Measurements from ENCODE around the gene PPP1R14D.

PPP1R14D gene

DNA sequence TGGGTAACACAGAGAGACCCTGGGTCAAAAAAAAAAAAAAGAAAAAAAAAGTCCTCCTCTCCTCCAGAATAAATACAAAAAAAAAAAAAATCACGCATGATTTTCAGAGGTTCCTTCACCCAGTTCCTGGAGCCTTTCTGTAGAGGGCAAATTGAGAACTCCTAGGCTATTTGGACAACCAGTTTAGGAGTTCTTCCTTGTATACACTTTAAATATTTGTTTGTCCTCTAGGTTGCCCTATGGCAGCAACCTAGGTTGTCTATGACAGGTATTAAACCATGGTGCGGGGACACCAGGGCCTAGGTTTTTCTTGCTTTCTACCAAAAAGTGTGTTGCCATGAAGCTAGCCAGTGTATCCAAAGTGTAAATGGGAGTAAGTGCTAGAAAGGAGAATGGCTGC, 25.4 kb downstream of the PPP1R14D start:
- peaks cover 22% of the 10 kb centered on the region; the same call in 1 of the 2 replicates for H3K79me2 ChIP-seq (ENCODE audit: insufficient read depth, low read length)
- H2AFZ ChIP-seq (ENCODE audit: low read length), result no peak overlapping the region

GRCh38 chr15:40799523-40799922, 29.0 kb downstream of the PPP1R14D start:
- H3F3A ChIP-seq (ENCODE audit: low read depth), result no peaks in the 10 kb centered on the region
- no peaks in the 10 kb centered on the region for H3K4me1 ChIP-seq (ENCODE audit: insufficient read depth, low read length, poor library complexity, severe bottlenecking)
- TF ChIP-seq EZH2phosphoT487 (IDR thresholded peaks at IDR 0.05; ENCODE audit: borderline replicate concordance), result no peak
- TF ChIP-seq, protein P1, sequence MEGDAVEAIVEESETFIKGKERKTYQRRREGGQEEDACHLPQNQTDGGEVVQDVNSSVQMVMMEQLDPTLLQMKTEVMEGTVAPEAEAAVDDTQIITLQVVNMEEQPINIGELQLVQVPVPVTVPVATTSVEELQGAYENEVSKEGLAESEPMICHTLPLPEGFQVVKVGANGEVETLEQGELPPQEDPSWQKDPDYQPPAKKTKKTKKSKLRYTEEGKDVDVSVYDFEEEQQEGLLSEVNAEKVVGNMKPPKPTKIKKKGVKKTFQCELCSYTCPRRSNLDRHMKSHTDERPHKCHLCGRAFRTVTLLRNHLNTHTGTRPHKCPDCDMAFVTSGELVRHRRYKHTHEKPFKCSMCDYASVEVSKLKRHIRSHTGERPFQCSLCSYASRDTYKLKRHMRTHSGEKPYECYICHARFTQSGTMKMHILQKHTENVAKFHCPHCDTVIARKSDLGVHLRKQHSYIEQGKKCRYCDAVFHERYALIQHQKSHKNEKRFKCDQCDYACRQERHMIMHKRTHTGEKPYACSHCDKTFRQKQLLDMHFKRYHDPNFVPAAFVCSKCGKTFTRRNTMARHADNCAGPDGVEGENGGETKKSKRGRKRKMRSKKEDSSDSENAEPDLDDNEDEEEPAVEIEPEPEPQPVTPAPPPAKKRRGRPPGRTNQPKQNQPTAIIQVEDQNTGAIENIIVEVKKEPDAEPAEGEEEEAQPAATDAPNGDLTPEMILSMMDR (conservative IDR thresholded peaks at IDR 0.05; ENCODE audit: low read length), result no peak
- H3K4me3 ChIP-seq (ENCODE audit: low read length, poor library complexity, severe bottlenecking), result no peak overlapping the region
- no peaks in the 10 kb centered on the region for H3K36me3 ChIP-seq (ENCODE audit: insufficient read depth, low read length)
- H2AFZ ChIP-seq (ENCODE audit: low read length), result no peak overlapping the region
- no peaks in the 10 kb centered on the region for H3K9me2 ChIP-seq (replicated peaks; ENCODE audit: low read depth, low read length)
- H3K4me2 ChIP-seq (ENCODE audit: low read depth, low read length, poor library complexity, severe bottlenecking), result no peak overlapping the region
- peaks cover 7% of the 10 kb centered on the region; the same call in 1 of the 2 replicates for H3K79me2 ChIP-seq (ENCODE audit: insufficient read depth, low read length)
- H4K20me1 ChIP-seq (ENCODE audit: insufficient read depth, low read length, poor library complexity, severe bottlenecking), result no peaks in the 10 kb centered on the region
- no peak overlapping the region for H3K9ac ChIP-seq (ENCODE audit: low read depth, low read length, poor library complexity, severe bottlenecking)
- H3K27me3 ChIP-seq (ENCODE audit: insufficient read depth, low read length, poor library complexity, severe bottlenecking), result no peaks in the 10 kb centered on the region
- H3K9me3 ChIP-seq (ENCODE audit: insufficient read depth, low read depth, low read length), result no peaks in the 10 kb centered on the region

More for the DNA sequence above, 25.4 kb downstream of the PPP1R14D start:
- TF ChIP-seq EZH2phosphoT487 (IDR thresholded peaks at IDR 0.05; ENCODE audit: borderline replicate concordance), result no peak
- TF ChIP-seq, protein P1 (conservative IDR thresholded peaks at IDR 0.05; ENCODE audit: low read length), result no peak
- no peaks in the 10 kb centered on the region for H3K9me2 ChIP-seq (replicated peaks; ENCODE audit: low read depth, low read length)
- no peak overlapping the region for H3K4me2 ChIP-seq (ENCODE audit: low read depth, low read length, poor library complexity, severe bottlenecking)
- no peaks in the 10 kb centered on the region for H3K27me3 ChIP-seq (ENCODE audit: insufficient read depth, low read length, poor library complexity, severe bottlenecking)
- H4K20me1 ChIP-seq (ENCODE audit: insufficient read depth, low read length, poor library complexity, severe bottlenecking), result no peaks in the 10 kb centered on the region
- H3K4me1 ChIP-seq (ENCODE audit: insufficient read depth, low read length, poor library complexity, severe bottlenecking), result peaks cover 3% of the 10 kb centered on the region
- H3K9me3 ChIP-seq (ENCODE audit: insufficient read depth, low read depth, low read length), result no peaks in the 10 kb centered on the region
- H3K4me3 ChIP-seq (ENCODE audit: low read length, poor library complexity, severe bottlenecking), result no peak overlapping the region
- H3K9ac ChIP-seq (ENCODE audit: low read depth, low read length, poor library complexity, severe bottlenecking), result no peak overlapping the region
- H3K36me3 ChIP-seq (ENCODE audit: insufficient read depth, low read length), result no peaks in the 10 kb centered on the region
- H3F3A ChIP-seq (ENCODE audit: low read depth), result no peaks in the 10 kb centered on the region

DNA sequence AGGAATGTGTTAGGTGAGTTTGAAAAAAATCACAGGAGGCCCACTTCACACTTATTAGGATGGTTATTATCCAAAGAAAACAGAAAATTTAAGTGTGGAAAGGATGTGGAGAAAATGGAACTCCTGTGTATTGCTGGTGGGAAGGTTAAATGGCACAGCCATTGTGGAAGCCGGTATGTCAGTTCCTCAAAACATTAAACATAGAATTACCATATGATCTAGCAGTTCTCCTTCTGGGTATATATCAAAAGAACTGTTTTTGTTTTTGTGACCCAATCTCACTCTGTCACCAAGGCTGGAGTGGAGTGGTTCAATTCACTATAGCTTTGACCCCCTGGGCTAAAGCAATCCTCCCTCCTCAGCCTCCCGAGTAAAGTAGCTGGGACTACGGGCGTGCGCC, 32.0 kb downstream of the PPP1R14D start:
- H2AFZ ChIP-seq (ENCODE audit: low read length), result no peak overlapping the region
- TF ChIP-seq EZH2phosphoT487 (IDR thresholded peaks at IDR 0.05; ENCODE audit: borderline replicate concordance), result no peak
- TF ChIP-seq, protein P1 (conservative IDR thresholded peaks at IDR 0.05; ENCODE audit: low read length), result no peak
- no peak overlapping the region for H3K4me2 ChIP-seq (ENCODE audit: low read depth, low read length, poor library complexity, severe bottlenecking)
- no peaks in the 10 kb centered on the region for H3K4me1 ChIP-seq (ENCODE audit: insufficient read depth, low read length, poor library complexity, severe bottlenecking)
- no peaks in the 10 kb centered on the region for H3K27me3 ChIP-seq (ENCODE audit: insufficient read depth, low read length, poor library complexity, severe bottlenecking)
- no peaks in the 10 kb centered on the region for H3K36me3 ChIP-seq (ENCODE audit: insufficient read depth, low read length)
- no peaks in the 10 kb centered on the region for H3F3A ChIP-seq (ENCODE audit: low read depth)
- no peaks in the 10 kb centered on the region for H4K20me1 ChIP-seq (ENCODE audit: insufficient read depth, low read length, poor library complexity, severe bottlenecking)
- H3K9ac ChIP-seq (ENCODE audit: low read depth, low read length, poor library complexity, severe bottlenecking), result no peak overlapping the region
- H3K79me2 ChIP-seq (ENCODE audit: insufficient read depth, low read length), result no peaks in the 10 kb centered on the region
- no peak overlapping the region for H3K4me3 ChIP-seq (ENCODE audit: low read length, poor library complexity, severe bottlenecking)
- no peaks in the 10 kb centered on the region for H3K9me3 ChIP-seq (ENCODE audit: insufficient read depth, low read depth, low read length)
- no peaks in the 10 kb centered on the region for H3K9me2 ChIP-seq (replicated peaks; ENCODE audit: low read depth, low read length)
